Erythroblast (primary cell): ENCODE data around the gene TMEM240.

Source experiments
- GATA1 ChIP-seq: IDR thresholded peaks from 2 replicates; pipeline ENCODE4 v1.6.1; 2011; ENCODE audit warnings: low read depth, mild to moderate bottlenecking, control low read depth, low read length, moderate library complexity
- POLR2A ChIP-seq: IDR thresholded peaks from 2 replicates; pipeline ENCODE4 v1.6.1; 2011; ENCODE audit warnings: mild to moderate bottlenecking, low read length

- TF ChIP-seq POLR2A (no peak), GATA1 (no peak)
These were observed 11.8 kb upstream of the TMEM240 start for GRCh38 chr1:1552263-1552639.
